Activated CD4-positive, alpha-beta T cell treated with anti-CD3 and anti-CD28 coated beads for 24 hours (primary cell): ENCODE measurements around the gene RNF113B.

Experiments
- DNase-seq, 2 donors: peaks; one replicate each; pipeline ENCODE4 v3.0.0-alpha.2; 2020; ENCODE audit warnings: low read depth in 2 of 2

The RNF113B gene

GRCh38 chr13:98203646-98204326 lies 26.7 kb upstream of the RNF113B start:
- no peak for DNase-seq

DNA sequence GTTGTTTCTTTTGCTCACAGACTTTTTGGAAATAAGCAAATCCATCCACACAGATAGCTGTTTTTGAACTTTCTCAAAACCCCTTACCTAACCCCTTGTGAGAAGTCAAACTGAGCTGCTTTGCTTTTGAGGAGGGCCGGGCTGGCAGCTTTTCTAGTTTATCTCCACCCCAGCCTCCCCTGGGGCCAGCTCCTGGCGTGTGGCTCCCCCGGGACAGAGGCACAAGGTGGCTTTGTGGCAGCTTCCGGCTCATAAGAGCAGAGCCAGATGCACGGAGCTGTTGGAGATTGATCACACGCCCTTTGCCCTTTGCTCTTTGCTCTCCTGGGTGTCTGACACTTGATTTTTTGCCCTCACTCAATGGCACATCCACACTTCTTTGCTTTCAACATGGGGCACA lies 24.9 kb upstream of the RNF113B start:
- DNase-seq, result no peak

DNA sequence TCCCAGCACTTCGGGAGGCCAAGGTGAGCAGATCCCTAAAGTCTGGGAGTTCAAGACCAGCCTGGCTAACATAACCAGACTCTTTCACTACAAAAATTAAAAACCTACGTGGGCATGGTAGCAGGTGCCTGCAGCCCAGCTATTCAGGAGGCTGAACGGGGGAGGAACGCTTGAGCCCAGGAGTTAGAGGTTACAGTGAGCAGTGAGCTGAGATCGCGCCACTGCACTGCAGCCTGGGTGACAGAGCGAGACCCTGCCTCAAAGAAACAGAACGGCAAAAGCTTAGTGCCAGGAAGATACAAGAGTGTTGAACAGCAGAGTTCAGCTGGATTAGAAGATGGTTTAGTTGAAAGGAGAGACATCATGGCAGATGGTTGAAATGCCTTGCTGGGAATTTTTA lies 24.1 kb upstream of the RNF113B start:
- DNase-seq, result no peak

DNA sequence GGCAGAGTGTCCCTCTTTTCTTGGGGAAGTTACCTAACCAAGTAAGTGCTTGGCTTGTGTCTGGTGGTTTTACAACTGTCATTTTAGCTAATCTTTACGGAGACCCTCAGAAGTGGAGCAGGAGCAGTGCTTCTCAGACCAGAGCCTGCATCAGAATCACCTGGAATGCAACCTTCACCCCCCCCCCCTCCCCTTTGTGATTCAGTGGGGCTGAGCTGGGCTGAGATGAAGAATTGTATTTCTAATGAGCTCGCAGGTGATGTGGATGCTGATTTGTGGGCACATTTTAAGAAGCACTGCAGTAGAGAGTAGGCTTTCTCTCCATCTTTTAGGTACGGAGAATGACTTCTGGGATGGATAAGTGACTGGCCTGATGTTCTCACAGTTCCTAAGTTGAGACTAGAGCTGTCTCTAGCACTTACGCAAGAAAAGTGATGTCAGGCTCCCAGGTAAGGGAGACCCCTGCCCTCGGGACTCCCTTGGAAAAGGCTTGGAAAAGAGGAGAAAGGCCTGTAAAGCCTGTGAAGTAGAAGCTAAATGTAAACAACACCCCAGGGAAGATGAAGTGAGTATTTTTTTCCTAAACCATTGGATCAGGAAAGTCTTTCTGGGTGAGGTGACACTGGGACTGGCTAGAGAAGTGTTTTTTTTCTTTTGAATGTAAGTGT lies 23.3 kb upstream of the RNF113B start:
- DNase-seq, result no peak

- no peak for DNase-seq
Measured at GRCh38 chr13:98199480-98199879, 22.4 kb upstream of the RNF113B start.

GRCh38 chr13:98198683-98199082 lies 21.6 kb upstream of the RNF113B start:
- DNase-seq, result no peak

- DNase-seq, result no peak
Measured at GRCh38 chr13:98195054-98195791, 18.2 kb upstream of the RNF113B start.

GRCh38 chr13:98192008-98192407 lies 14.9 kb upstream of the RNF113B start:
- DNase-seq, result no peak

DNA sequence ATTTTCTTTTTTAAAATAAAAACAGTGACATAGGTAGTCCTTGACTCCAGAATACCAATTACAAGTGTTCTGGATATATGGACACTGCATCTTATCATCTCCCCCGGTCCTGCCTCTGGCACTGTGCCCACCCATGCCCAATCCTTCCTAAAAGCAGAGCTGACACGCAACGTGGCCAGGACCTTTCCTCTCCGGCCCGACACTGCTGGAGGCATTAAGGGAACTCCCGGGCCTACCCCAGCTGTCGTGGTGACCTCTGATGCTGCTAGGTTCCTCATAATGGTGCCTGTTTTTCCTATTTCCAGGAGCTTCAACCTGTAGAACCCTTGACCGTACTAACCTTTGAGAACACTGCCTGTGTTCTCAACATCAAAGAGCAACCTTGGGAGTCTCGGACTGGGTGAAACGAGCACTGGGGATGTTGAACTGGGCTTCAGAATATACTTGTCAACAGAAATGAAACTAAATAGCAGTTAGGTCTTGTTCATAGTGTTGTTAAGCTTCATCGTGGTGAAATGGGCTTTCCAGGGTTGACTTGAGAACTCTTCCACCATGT lies 13.9 kb upstream of the RNF113B start:
- no peak for DNase-seq

GRCh38 chr13:98189841-98190505 lies 12.9 kb upstream of the RNF113B start:
- no peak for DNase-seq

GRCh38 chr13:98188544-98189166 lies 11.6 kb upstream of the RNF113B start:
- DNase-seq, result no peak

DNA sequence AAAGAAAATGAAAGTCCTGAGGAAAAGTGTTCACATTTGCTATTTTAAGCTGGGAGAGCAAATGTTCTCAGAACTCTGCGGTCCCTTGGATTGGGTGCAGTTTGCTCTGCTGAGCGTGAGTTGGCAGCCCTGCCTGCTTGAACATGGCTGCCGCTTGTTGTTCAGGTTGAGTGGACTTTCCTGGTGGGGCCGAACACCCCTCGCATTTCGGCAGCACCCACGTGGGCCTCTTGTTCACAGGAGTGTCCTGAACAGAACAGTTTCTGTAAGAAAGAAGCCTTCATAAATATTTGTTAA lies 10.8 kb upstream of the RNF113B start:
- DNase-seq, result no peak

DNA sequence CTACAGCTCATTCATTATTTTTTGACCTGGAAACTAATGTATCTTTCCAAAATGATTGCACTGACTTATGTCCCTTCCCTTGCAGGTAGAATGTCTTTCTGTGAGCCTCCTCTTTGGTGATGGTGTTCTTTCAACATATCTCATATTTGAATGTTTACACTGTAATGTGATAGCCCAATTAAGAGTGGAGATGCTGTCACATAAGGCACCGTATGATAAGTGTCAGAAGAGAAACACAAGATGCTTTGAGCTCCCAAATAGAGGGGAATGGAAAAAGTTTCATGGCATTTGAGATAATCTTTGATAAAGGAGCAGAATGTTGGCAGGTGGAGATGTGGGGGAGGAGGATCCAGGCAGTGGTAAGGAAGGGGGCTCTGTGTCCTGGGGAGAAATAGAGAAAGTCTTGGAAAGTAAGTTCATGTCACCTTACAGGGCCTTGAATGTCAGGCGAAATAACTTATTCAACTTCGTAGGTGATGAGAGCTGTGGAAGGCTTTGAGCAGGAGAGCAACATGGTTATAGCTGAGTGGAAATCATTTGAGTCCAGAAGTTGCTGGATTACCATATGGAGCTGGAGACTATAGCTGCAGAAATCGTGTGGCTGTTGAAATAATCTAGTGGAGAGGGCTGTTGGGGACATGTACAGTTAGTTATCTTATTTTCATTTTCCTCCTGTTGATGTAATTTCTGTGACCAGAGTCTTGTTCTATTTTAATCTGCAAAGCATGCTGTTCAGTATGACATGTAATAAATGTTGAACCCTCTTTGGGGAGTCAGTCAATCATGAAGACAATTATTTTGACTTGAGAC lies 10.3 kb upstream of the RNF113B start:
- DNase-seq, result no peak

DNA sequence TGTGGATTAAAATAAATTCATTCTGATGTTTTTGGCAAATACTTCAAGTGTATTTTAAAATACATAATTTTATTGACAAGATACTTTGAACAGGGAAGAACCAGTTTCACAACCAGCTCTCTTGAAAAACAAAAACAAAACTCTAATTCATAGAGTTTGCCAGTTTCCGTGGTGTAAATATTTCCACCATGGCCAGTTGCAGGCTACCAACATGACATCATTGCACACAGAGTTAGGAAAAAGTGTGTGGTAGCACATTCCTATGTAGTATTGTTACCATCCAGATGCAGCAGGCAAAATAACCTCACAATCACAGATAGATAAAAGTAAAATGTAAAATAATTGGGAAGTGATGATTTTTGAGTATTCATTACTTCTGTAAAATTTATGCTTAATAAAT lies 7.7 kb upstream of the RNF113B start:
- DNase-seq, result no peak

DNA sequence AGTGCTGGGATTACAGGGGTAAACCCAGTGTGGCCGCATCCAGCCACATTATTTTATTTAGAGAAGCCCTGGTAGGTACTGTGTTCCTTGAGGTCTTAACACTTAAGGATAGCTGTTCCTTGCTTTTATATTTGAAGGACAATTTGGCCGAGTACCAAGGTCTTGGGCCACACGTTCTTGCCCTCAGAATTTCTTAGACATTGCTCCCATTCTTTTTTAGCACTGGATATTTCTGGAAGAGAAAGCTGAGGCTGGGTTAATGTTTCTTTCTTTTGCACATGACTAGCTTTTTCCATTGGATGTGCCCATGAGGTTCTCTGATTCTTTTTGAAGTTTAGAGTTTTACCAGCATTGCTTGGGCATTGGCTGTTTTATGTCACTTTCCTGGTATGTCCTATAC lies 5.5 kb upstream of the RNF113B start:
- no peak for DNase-seq

- DNase-seq, result no peak
Measured at GRCh38 chr13:98182153-98182552, 5.1 kb upstream of the RNF113B start.

DNA sequence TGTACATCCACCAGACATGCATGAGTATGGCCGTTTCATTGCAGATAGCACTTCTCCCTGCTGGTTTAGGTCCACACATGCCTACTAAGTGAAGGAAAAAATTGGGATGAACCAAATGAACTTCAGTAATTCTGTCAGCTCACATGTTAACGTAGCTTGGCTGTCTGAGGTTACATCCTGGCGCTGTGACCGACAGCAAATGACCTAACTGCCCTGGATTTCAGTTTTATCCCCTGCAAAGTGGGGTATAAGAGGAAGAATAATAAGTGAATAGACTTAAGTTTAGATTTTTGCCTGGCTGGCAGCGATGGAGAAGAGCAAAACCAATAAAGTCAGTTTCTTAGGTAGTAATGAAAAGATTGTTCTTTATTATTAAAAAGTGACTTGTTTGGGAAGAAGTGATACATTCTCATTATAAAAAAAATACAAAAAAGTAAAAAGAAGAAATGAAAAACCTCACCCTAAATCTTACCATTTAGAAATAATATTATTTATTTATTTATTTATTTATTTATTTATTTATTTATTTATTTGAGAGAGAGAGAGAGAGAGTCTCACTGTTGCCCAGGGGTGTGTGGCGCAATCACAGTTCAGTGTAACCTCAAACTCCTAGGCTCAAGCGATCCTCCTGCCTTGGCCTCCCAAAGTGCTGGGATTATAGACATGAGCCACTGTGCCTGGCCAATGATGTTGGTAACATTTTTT lies 4.2 kb upstream of the RNF113B start:
- DNase-seq, result no peak

GRCh38 chr13:98180092-98180491 lies 3.0 kb upstream of the RNF113B start:
- DNase-seq, result no peak

DNA sequence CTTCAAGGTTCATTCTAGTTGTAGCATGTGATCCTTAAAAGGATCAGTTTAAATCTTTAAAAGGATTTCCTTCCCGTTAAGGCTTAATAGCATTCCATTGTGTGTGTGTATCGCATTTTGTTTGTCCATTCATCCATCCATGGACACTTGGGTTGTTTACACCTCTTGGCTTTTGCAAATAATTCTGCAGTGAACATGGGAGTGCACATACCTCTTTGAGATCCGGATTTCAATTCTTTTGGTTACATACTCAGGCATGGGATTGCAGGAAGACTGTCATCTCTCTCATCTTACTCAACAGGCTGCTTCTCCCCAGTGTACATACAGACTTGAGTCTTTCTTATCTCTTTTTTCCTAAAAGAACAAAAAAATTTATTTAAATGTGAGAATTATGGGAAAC lies 1.2 kb downstream of the RNF113B start:
- no peak for DNase-seq

GRCh38 chr13:98175043-98175442 lies 2.0 kb downstream of the RNF113B start:
- no peak for DNase-seq
